ENCODE data around the gene PHF12.
"Not testable (repeated sequence)": the region's sequence is repeated elsewhere in the genome, so short reads cannot be mapped to it uniquely, and the experiment has no call there.

PHF12 gene

DNA sequence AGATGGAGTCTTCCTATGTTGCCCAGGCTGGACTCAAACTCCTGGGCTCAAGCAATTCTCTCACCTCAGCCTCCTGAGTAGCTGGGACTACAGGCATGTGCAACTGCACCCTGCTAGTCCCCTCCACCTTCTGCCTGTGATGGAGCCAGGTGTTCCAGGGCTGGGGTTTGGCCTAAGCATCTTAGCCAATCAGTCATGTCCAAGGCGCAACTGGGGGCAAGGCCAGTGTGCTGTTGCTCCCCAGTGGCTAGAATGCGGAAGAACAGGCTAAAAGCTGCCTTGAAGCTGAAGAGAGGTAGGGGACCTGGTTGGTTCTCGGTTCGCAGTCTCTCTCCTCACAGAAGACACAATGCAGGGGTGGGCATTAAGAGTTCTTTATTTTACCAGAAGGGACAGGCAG, 72.3 kb downstream of the PHF12 start:
- Histone ChIP-seq H4K20me1 (peaks cover 0 to 44% (median 3%) of the 10 kb centered on the region in 11 experiments; a peak in 6 of 22 replicates), H3K27me3 (no peaks in the 10 kb centered on the region), H3K4me3 (no peak overlapping the region), H3K36me3 (peaks cover 55 to 67% (median 60%) of the 10 kb centered on the region in 11 experiments), H3K27ac (no peak overlapping the region), H3K9me3 (replicated peaks in 1 of 11) (no peaks in the 10 kb centered on the region), H3K4me2 (no peak overlapping the region), H3K4me1 (peaks cover 0 to 13% (median 0%) of the 10 kb centered on the region in 10 experiments; a peak in 6 of 20 replicates), H3K9ac (no peak overlapping the region)
- TF ChIP-seq Cebpa-rat (IDR thresholded peaks at IDR 0.05) = no peak

DNA sequence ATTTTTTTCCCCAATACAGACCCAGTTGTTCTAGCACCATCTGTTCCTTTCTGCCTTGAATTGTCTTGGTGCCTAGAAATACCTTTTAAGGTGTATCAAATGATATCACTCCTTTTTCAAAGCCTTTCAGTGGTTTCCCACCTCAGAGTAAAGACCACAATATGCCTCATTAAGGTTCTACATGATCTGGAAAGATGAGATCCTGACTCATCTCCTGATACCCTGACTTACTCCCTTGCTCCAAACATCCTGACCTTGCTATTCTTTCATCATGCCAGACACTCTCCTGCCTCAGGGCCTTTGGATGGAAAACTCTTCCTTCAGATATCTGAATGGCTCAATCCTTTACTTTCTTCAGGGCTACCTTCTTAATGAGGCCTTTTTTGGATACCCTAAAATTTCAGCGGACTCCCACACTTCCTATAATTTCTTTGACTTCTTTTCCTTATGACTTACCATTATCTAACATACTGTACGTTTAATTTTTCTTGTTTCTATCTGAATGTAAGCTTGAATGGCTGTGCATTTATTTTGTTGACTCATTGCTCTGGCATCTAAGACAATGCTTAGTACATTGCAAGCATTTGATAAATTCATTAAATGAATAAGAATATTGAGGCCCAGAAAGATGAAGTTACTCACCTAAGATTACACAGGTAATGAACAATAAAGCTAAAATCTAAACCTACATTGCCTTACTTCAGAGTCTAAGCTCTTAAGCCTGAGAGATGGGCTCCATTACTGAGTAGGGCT, 73.0 kb downstream of the PHF12 start:
- Histone ChIP-seq H3K27me3 (no peaks in the 10 kb centered on the region), H4K20me1 (peaks cover 0 to 37% (median 1%) of the 10 kb centered on the region in 11 experiments; a peak in 4 of 22 replicates), H3K27ac (no peak overlapping the region), H3K36me3 (peaks cover 49 to 61% (median 54%) of the 10 kb centered on the region in 11 experiments), H3K9me3 (replicated peaks in 1 of 11) (no peaks in the 10 kb centered on the region), H3K4me3 (no peak overlapping the region), H3K9ac (no peak overlapping the region), H3K4me1 (peaks cover 0 to 9% (median 0%) of the 10 kb centered on the region in 10 experiments; a peak in 5 of 20 replicates), H3K4me2 (no peak overlapping the region)
- no peak for TF ChIP-seq Cebpa-rat (IDR thresholded peaks at IDR 0.05)

DNA sequence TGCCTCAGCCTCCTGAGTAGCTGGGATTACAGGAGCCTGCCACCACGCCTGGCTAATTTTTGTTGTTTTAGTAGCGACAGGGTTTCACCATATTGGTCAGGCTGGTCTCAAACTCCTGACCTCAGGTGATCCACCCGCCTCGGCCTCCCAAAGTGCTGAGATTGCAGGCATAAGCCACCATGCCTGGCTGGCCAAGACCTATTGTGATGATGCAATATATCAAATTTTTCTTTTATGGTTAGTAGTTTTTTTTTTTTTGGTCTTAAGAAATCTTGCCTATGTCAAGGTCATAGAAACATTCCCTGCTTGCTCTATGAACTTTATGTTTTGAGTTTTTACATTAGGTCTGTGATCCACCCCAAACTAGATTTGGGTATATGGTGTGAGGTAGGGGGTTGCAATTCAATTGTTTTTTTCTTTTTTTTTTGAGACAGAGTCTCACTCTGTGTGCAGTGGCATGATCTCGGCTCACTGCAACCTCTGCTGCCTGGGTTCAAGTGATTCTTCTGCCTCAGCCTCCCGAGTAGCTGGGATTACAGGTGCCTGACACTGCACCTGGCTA, 74.1 kb downstream of the PHF12 start:
- not testable (repeated sequence) for H3K27me3 ChIP-seq

DNA sequence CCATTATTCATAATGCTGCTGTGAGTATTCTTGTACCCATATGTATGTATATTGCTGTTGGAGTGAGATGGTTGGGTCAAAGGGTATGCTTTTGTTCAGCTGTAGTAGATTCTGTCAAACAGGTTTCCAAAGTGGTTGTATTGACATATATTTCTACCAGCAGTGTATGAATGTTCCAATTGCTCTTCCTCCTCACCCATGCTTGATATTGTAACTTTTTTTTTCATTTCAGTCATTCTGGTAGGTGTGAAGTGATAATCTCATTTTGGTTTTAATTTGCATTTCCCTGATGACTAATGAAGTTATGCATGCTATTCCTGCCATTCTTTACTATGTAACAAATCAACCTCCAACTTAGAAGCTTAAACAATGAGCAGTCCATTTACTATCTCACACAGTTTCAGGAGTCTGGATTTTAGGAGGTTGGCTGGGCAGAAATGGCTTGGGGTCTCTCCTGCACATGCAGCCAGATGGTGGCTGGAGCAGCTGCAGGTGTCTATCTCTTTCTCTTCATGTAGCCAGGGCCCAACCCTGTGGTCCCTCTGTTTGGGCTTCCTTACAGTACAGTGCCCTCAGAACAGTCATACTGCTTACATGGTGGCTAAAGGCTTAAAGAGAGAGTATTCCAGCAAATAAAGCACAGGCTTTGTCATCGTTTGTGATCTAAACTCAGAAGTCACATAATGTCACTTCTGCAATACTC, 75.3 kb downstream of the PHF12 start:
- no peak overlapping the region for H3K27ac ChIP-seq
- H4K20me1 ChIP-seq = peaks cover 0 to 21% (median 0%) of the 10 kb centered on the region in 11 experiments; a peak in 2 of 22 replicates
- no peak overlapping the region for H3K4me3 ChIP-seq
- TF ChIP-seq Cebpa-rat (IDR thresholded peaks at IDR 0.05) = no peak
- no peaks in the 10 kb centered on the region for H3K27me3 ChIP-seq
- H3K4me2 ChIP-seq = no peak overlapping the region
- H3K9me3 ChIP-seq (replicated peaks in 1 of 11) = no peaks in the 10 kb centered on the region
- H3K4me1 ChIP-seq = peaks cover 3 to 12% (median 12%) of the 10 kb centered on the region in 10 experiments; a peak in 18 of 20 replicates
- no peak overlapping the region for H3K9ac ChIP-seq
- H3K36me3 ChIP-seq = peaks cover 25 to 37% (median 30%) of the 10 kb centered on the region in 11 experiments

More for the DNA sequence above, 74.1 kb downstream of the PHF12 start:
- TF ChIP-seq Cebpa-rat (IDR thresholded peaks at IDR 0.05) = peak in 4 of 11 experiments; percentile 13 to 72 (median 31); a peak in 3 of 22 replicates
- not testable (repeated sequence) for H3K9ac ChIP-seq; H3K4me2 ChIP-seq; H3K27ac ChIP-seq; H3K4me3 ChIP-seq; H3K9me3 ChIP-seq (replicated peaks in 1 of 11); H3K4me1 ChIP-seq
- H4K20me1 ChIP-seq = peaks cover 0 to 26% (median 0%) of the 10 kb centered on the region in 11 experiments; a peak in 2 of 22 replicates
- H3K36me3 ChIP-seq = peaks cover 38 to 50% (median 42%) of the 10 kb centered on the region in 11 experiments

DNA sequence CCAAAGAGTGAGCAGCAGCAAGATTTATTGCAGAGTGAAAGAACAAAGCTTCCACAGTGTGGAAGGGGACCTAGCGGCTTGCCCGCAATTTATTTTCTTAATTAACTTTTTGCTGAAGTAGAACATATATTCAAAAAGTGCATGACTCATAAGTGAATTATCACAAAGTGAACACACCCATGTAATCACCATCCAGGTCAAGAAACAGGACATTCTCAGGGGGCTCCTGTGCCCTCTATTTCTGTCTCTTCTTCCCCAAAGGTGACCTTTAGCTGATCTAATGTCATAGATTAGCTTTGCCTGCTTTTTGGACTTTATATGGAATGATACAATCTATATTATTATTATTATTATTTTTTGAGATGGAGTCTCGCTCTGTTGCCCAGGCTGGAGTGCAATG, 76.6 kb downstream of the PHF12 start:
- H3K9ac ChIP-seq = no peak overlapping the region
- no peaks in the 10 kb centered on the region for H3K9me3 ChIP-seq (replicated peaks in 1 of 11)
- no peak for TF ChIP-seq Cebpa-rat (IDR thresholded peaks at IDR 0.05)
- H3K36me3 ChIP-seq = peaks cover 13 to 25% (median 18%) of the 10 kb centered on the region in 11 experiments
- H3K27ac ChIP-seq = no peak overlapping the region
- H3K4me1 ChIP-seq = peaks cover 6 to 18% (median 16%) of the 10 kb centered on the region in 10 experiments; a peak in 18 of 20 replicates
- H3K27me3 ChIP-seq = no peaks in the 10 kb centered on the region
- H4K20me1 ChIP-seq = peaks cover 0 to 8% (median 0%) of the 10 kb centered on the region in 11 experiments; a peak in 2 of 22 replicates
- H3K4me2 ChIP-seq = no peak overlapping the region
- no peak overlapping the region for H3K4me3 ChIP-seq

DNA sequence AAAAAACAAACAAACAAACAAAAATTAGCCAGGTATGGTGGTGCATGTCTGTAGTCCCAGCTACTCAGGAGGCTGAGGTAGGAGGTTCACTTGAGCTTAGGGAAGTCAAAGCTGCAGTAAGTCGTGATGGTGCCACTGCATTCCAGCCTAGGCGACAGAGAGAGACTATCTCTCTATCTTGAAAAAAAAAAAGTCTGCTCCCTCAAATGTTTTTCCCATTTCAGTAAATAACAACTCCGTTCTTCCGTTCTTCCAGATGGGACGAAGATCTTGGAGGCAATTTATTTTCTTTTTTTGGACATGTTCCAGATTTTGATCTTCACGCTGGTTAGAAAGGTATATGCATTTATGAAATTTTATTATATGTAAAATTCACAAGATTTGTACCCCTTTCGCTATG, 77.5 kb downstream of the PHF12 start:
- TF ChIP-seq Cebpa-rat (IDR thresholded peaks at IDR 0.05) = no peak
- H4K20me1 ChIP-seq = no peaks in the 10 kb centered on the region
- no peak overlapping the region for H3K9ac ChIP-seq
- H3K4me1 ChIP-seq = peaks cover 6 to 18% (median 16%) of the 10 kb centered on the region in 10 experiments; a peak in 18 of 20 replicates
- H3K27ac ChIP-seq = no peak overlapping the region
- no peak overlapping the region for H3K4me3 ChIP-seq
- H3K9me3 ChIP-seq (replicated peaks in 1 of 11) = no peaks in the 10 kb centered on the region
- peaks cover 4 to 16% (median 9%) of the 10 kb centered on the region in 11 experiments; a peak in 21 of 22 replicates for H3K36me3 ChIP-seq
- H3K4me2 ChIP-seq = no peak overlapping the region
- no peaks in the 10 kb centered on the region for H3K27me3 ChIP-seq

DNA sequence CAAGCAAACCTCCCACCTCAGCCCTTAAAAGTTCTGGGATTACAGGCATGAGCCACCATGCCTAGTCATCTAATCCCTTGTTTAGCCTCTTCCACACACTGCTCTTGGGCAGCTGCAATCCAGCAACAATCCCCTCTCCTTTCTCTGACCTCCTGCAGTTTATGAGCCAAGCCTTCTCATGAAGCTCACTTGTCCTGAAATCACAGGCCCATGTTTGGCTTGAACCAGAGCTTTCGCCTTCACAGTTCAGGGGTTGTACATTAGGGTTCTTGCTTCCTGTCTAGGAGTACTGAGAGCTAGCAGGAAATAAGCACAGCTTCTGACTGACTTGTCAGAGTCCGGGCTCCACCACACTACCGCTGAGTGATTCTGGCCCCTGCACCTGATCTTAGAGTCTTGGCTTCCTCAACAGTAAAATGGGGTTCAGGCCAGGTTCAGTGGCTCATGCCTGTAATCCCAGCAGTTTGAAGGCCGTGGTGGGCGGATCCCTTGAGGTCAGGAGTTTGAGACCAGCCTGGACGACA, 80.2 kb downstream of the PHF12 start:
- Histone ChIP-seq H3K4me3 (no peak overlapping the region), H3K27ac (peak overlapping the region in 10 of 11 experiments; percentile 21 to 69 (median 54); a peak in 17 of 22 replicates)

DNA sequence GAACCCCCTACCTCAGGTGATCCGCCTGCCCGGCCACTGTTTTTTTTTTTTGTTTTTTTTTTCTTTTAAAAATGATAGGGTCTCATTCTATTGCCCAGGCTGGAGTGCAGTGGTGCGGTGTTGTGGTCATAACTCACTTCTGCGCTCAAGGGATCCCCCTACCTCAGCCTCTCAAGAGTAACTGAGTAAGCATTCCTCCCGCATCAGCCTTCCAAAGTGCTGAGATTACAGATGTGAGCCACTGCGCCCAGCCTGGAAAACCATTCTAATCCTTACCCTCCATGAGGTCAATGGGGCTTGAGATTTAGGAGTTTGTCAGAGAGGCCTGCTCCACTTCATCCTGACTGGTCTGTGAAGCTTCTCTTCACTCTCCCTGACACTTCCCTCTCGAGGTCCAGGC, 84.0 kb downstream of the PHF12 start:
- Histone ChIP-seq H3K27me3 (no peaks in the 10 kb centered on the region), H3K27ac (no peak overlapping the region), H3K9me3 (replicated peaks in 1 of 11) (no peaks in the 10 kb centered on the region), H4K20me1 (no peaks in the 10 kb centered on the region), H3K4me2 (no peak overlapping the region), H3K4me1 (peaks cover 16 to 30% (median 26%) of the 10 kb centered on the region in 10 experiments), H3K4me3 (no peak overlapping the region), H3K9ac (no peak overlapping the region), H3K36me3 (peaks cover 0 to 12% (median 0%) of the 10 kb centered on the region in 11 experiments; a peak in 3 of 22 replicates)
- no peak for TF ChIP-seq Cebpa-rat (IDR thresholded peaks at IDR 0.05)

More for the DNA sequence above, 80.2 kb downstream of the PHF12 start:
- H3K36me3 ChIP-seq = no peaks in the 10 kb centered on the region
- no peaks in the 10 kb centered on the region for H4K20me1 ChIP-seq
- peak overlapping the region; percentile 5 to 62 (median 27); a peak in 16 of 22 replicates for H3K9ac ChIP-seq
- H3K4me1 ChIP-seq = peaks cover 8 to 20% (median 17%) of the 10 kb centered on the region in 10 experiments
- peak overlapping the region; percentile 25 to 67 (median 39); a peak in 21 of 22 replicates for H3K4me2 ChIP-seq
- no peaks in the 10 kb centered on the region for H3K27me3 ChIP-seq
- no peak for TF ChIP-seq Cebpa-rat (IDR thresholded peaks at IDR 0.05)
- H3K9me3 ChIP-seq (replicated peaks in 1 of 11) = no peaks in the 10 kb centered on the region

Data from BLaER1 treated with 17β-estradiol and CSF1 and Interleukin-3, amounts not matched to agents 10 nM and 100 nM (cell line).